Lung (tissue), 12 donors: ENCODE results near the gene MYL12A. TPM values are rescaled to one million over a fixed set of nuclear protein-coding genes. Genes with fewer than 3 reads are reported as not detected.
A peak's percentile ranks its signal among the peaks of the same experiment; 100 is the strongest.

ENCODE experiments used
- ATAC-seq: fragments of 200-7000 bp; cut with Tn5 transposase; one replicate; pipeline ENCODE4 v1.9.1; 2020; ENCODE audit warnings: moderate number of reproducible peaks; ENCODE audit not compliant: insufficient read depth, low FRiP score
- DNase-seq, 3 donors: peaks; one replicate each; pipeline ENCODE4 v3.0.0-alpha.2; 2013 to 2017
- H3K27ac ChIP-seq, 2 donors: one replicate each; pipeline ENCODE4 v1.5.1; 2013; ENCODE audit warnings: mild to moderate bottlenecking in 2 of 2, moderate library complexity in 2 of 2, control low read depth in 1 of 2, inconsistent platforms in 1 of 2, low read depth in 1 of 2, low read length in 1 of 2
- H3K27me3 ChIP-seq, 3 donors: one replicate each; pipeline ENCODE4 v1.5.1; 2013; ENCODE audit warnings: low read length in 2 of 3; ENCODE audit not compliant: control insufficient read depth in 3 of 3, insufficient read depth in 3 of 3
- H3K36me3 ChIP-seq, 4 donors: one replicate each; pipeline ENCODE4 v1.5.1; 2013; ENCODE audit warnings: low read length in 4 of 4, mild to moderate bottlenecking in 1 of 4, moderate library complexity in 1 of 4; ENCODE audit not compliant: control insufficient read depth in 4 of 4, insufficient read depth in 4 of 4
- H3K4me1 ChIP-seq, 5 donors: one replicate each; pipeline ENCODE4 v1.5.1; 2013; ENCODE audit warnings: low read length in 5 of 5, mild to moderate bottlenecking in 2 of 5, moderate library complexity in 1 of 5; ENCODE audit not compliant: control insufficient read depth in 5 of 5, insufficient read depth in 5 of 5
- H3K4me3 ChIP-seq: one replicate; pipeline ENCODE4 v1.5.1; 2013; ENCODE audit warnings: mild to moderate bottlenecking, control low read depth, moderate library complexity
- H3K9ac ChIP-seq, 2 donors: one replicate each; pipeline ENCODE4 v1.5.1; 2013; ENCODE audit warnings: low read length in 2 of 2, control low read depth in 1 of 2; ENCODE audit not compliant: insufficient read depth in 1 of 2
- H3K9me3 ChIP-seq, 4 donors: one replicate each; pipeline ENCODE4 v1.5.1; 2013; ENCODE audit warnings: low read length in 3 of 4, mild to moderate bottlenecking in 1 of 4, moderate library complexity in 1 of 4; ENCODE audit not compliant: control insufficient read depth in 4 of 4, insufficient read depth in 3 of 4
- WGBS, 2 donors: extraction: QIAGEN DNeasy Blood & Tissue Kit; methylation state at CpG; one replicate each; pipeline ENCODE4 v1.1.7; 2013; 5-methylcytosine and 5-hydroxymethylcytosine counted together
- polyA plus RNA-seq, 2 donors: library from polyadenylated mRNA; stranded (reverse); fragments of 200-250 nt; gene quantifications; one replicate each; pipeline ENCODE4 v1.2.1, GENCODE V29; 2013
- total RNA-seq, 2 donors: library from RNA; depleted of rRNA in 1 of 2; stranded (reverse); fragments of >200 nt in 1 of 2; gene quantifications; one replicate each; pipeline ENCODE4 v1.2.1, GENCODE V29; 2014 to 2021
- TF ChIP-seq, protein P1 (sequence below): IDR thresholded peaks from 2 replicates; pipeline ENCODE4 v1.5.1; 2012; ENCODE audit warnings: mild to moderate bottlenecking; ENCODE audit errors: control extremely low read depth, extremely low read depth
- donor health status: control.
- donor health status: control.
- donor health status: Bipolar disorder and iron deficiency.
- donor health status: healthy.
- donor health status: DM: yes; HTN: yes; CAD: no.

MYL12A gene
- total and polyA plus RNA-seq, 4 donors, result 321 to 796 (median 491) TPM

DNA sequence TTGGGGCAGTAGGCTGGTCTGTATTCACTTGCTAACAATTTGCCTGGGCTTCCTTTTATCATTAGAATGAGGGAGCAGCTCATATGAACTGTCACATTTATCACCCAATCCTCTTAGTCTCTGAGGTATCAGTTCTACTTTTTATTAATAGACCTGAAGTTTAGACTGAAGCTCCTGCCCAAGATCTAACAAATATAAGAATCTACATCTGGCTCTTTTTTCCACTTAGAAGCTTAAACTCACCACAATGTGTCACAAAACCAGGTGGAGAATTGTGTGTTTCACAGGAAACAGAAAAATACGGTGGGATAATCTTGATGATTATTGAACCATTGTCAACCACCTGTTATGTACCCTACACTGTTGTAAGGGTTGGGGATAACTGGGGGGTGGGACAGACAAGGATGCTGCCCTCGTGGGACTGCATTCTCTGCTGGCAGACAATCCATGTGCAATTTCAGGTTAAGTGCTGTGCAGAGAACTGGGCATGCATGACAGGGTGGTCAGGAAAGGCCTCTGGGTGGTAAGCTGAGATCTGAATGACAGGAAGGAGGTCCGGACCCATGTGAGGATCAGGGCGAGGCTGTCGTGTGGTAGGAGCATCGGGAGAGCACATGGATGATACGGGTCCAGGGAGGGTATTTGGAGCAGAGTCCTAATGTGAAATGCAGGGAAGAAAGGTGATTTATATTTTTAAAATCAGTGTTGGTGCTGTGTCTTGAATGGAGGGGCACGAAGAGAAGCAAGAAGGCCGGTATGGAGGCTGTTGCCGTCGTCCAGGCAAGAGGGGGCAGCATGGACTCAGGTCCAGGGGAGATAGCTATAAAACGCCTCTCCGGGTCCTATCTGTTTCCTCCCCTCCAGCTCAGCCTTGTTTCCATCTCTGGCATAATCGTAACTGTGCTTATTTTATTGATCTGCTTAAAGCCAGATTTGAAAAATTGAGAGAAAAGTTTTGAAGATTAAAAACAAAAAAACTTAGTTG, 31.9 kb downstream of the MYL12A start:
- Histone ChIP-seq H3K9me3 (no peaks in the 10 kb centered on the region), H3K27ac (peak overlapping the region in 1 of 2 donors; percentile 15), H3K27me3 (no peaks in the 10 kb centered on the region), H3K4me1 (peaks cover 0 to 8% (median 0%) of the 10 kb centered on the region in 5 donors), H3K36me3 (peaks cover 7 to 11% (median 9%) of the 10 kb centered on the region in 4 donors), H3K4me3 (no peak overlapping the region), H3K9ac (no peak overlapping the region)
- WGBS, 2 donors, result 34 to 45% methylated on average over 14 of the region's 14 CpGs
- DNase-seq (no peak), ATAC-seq (no peak)
- TF ChIP-seq, protein P1, sequence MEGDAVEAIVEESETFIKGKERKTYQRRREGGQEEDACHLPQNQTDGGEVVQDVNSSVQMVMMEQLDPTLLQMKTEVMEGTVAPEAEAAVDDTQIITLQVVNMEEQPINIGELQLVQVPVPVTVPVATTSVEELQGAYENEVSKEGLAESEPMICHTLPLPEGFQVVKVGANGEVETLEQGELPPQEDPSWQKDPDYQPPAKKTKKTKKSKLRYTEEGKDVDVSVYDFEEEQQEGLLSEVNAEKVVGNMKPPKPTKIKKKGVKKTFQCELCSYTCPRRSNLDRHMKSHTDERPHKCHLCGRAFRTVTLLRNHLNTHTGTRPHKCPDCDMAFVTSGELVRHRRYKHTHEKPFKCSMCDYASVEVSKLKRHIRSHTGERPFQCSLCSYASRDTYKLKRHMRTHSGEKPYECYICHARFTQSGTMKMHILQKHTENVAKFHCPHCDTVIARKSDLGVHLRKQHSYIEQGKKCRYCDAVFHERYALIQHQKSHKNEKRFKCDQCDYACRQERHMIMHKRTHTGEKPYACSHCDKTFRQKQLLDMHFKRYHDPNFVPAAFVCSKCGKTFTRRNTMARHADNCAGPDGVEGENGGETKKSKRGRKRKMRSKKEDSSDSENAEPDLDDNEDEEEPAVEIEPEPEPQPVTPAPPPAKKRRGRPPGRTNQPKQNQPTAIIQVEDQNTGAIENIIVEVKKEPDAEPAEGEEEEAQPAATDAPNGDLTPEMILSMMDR, result no peak

DNA sequence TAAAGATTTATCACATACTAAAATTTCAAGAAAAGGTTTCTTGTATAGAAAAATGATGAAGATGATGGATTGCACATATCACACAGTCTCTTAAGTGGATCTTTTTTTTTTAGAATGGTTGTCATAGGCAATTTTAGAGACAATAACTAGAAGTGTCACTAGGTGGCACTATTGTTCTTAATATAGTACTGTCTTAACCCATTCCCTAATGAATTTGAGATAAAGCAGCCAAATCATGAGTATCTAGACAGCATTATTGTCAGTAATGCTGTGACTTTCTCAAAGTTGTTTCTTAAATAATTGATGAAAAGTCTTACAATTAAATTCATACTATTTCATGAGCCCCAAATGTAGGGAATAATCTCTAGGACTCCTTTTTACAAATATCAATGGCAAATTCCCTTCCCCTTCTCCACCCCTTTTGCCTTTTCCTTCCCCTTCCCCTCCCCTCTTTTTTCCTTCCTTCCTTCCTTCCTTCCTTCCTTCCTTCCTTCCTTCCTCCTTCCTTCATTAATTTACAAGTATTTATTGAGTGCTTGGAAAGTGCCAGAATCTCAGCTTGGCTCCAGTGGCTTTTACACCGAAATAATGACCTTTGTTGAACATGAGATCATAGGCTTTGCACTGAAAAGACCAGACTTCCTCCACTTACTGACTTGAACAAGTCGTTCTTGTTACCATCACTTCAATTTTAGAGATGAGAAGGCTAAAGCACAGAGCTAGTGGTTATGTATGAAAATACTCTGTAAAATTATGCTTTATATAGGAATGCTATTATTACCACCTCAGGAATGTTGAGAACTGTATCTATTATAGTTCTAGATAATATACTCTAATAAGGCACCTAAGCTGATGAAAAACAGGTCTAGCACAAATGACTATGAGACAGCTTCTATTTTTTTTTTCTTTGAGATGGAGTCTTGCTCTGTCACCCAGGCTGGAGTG, 34.1 kb downstream of the MYL12A start:
- Histone ChIP-seq H3K27me3 (no peaks in the 10 kb centered on the region), H3K4me3 (no peak overlapping the region), H3K9me3 (no peaks in the 10 kb centered on the region), H3K36me3 (peaks cover 2 to 6% (median 2%) of the 10 kb centered on the region in 4 donors), H3K27ac (peak overlapping the region in 1 of 2 donors; percentile 56), H3K9ac (no peak overlapping the region), H3K4me1 (peaks cover 0 to 8% (median 0%) of the 10 kb centered on the region in 5 donors)
- 38 to 61% methylated on average over 2 of the region's 2 CpGs for WGBS, 2 donors
- TF ChIP-seq, protein P1, result peak; percentile 60
- peak; percentile 83 for ATAC-seq
- peak in 2 of 3 donors; percentile 92 for DNase-seq

DNA sequence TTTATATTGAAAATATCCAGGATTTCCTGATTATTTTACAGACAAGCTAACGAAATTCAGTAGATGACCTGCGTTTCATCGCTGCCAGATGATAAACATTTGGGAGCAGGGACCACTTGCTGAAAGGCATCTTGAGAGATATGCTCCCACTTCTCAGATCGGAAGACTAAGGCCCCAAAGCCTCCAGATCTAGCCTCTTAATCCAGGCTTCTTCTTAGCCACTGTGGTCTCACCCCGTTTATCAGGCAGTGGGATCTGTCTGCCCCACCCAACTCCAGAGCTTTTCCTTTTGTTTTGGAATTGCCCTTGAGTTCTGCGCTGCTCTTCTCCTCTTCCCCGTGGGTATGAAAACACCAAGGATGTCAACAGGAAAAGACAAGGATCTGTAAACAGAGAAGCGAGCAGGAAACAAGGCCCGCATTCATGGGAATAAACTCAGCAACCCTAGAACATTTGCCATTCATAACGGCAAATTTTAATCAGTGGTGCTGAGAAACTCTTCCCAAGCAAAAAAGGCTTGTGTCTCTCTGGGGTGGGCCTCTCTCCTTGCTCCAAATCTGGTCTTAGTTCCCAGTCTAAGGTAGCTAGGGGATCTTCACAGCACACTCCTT, 35.8 kb downstream of the MYL12A start:
- peaks cover 0 to 2% (median 0%) of the 10 kb centered on the region in 4 donors for H3K36me3 ChIP-seq
- H3K4me1 ChIP-seq, result peaks cover 0 to 8% (median 0%) of the 10 kb centered on the region in 5 donors
- 64 to 76% methylated on average over 10 of the region's 10 CpGs for WGBS, 2 donors
- no peaks in the 10 kb centered on the region for H3K27me3 ChIP-seq
- no peaks in the 10 kb centered on the region for H3K9me3 ChIP-seq
- DNase-seq (peak in 2 of 3 donors; percentile 14), ATAC-seq (no peak)
- H3K4me3 ChIP-seq, result no peak overlapping the region
- H3K27ac ChIP-seq, result peak overlapping the region in 1 of 2 donors; percentile 9
- no peak overlapping the region for H3K9ac ChIP-seq
- TF ChIP-seq, protein P1, result no peak
